GM18858 (cell line): Measurements from ENCODE around the gene PLXNA2.
A peak's percentile ranks its signal among the peaks of the same experiment; 100 is the strongest.

Experiments
- ATAC-seq: cut with Tn5 transposase; IDR thresholded peaks from one replicate; pipeline ENCODE4 v1.9.1; 2021; ENCODE audit not compliant: unreplicated experiment

PLXNA2 gene

DNA sequence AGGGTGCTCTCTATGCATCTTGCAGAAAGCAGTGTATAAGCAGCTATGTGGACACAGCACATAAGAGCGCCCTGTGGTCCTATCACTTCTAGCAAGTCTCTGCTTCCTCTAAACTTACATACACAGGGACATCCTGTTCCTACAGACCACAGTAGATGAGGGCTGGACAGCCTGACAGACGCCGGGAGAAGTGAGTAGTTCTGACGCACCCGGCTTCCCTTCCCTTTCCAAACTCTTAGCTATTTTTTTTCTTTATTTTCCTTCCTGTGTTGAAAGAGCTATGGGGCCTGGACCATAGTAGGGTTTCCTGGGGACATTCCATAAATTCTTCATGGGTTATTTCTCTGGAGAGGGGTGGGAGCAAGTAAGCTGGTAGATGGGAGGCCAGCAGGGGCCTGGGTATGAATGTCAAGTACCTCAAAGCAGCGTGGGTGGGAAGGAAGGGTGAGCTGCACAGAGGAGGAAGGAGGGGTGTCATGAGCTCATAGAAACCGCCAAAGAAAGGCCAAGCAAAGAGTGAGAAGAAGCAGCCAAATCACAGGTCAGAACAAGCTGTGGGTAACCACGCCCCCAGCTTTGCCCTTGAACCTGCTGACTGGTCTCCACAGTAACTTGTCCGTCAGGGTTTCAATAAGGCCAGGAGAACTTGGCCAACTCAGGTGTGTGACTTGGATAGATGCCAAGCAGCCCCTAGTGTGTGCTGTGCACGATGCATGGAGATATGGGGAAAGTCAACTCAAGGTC lies 36.6 kb downstream of the PLXNA2 start:
- ATAC-seq, result no peak

DNA sequence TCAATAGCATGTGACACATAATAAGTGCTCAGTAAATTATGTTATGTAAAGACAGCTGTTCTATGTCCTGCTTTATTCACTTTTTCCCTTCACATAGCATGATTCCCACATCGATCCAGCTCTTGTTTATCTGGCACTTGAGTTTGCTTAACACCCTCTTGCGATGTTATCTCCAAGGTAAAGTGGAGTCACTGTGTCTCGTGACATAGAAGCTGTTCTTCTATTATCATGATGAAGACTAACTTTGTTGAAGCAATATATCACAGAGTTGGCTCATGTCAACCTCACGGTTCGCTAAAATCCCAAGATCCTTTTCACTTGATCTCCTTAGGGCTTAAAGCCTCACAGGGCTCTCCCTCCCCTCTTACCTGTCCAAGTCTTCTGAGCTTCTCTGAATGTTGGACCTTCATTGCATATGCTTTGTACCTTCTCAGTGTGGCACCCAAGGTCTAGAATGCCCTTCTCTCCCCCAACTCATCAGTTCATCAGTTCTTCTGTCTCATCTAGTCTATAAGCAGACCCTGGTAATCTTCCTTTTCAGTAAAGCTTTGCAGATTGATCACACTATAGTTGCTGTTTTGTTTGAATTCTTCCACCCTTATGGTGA lies 38.0 kb downstream of the PLXNA2 start:
- ATAC-seq, result no peak

DNA sequence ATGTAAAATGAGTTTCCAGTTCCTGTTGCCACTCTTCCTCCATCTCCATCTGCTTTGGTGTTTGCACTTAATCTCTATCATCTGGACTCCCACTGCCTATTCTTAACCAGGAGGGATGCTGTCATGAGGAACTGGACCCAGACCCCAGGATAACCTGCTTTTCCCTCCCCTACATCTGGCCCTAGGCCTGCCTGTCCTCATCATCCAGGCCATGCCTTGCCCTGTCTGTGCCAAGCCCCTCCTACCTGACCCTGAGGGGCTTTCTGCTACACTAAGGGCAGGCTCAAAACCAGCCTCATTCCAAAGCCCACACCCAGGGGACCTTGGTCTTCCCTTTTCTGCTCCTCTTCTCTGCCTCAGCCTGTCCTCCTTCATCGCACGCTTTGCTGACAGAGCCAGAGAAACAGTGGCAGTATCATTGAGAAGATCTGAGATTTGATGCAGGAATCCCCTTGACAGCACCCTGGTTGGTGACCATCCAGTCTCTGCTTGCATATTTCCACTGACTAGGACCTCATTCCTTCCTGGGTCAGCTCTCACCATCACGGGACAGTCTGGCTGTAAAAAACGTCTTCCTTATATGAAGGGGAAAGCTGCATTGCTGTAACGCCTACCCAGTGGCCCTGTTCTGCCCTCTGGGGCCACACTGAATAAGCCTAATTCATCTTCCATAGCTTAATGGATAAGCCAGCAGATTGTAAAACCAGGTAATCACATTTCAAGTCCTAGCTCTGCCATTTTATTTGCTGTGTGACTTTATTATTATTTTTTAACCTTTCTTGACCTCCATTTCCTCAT lies 38.8 kb downstream of the PLXNA2 start:
- no peak for ATAC-seq

DNA sequence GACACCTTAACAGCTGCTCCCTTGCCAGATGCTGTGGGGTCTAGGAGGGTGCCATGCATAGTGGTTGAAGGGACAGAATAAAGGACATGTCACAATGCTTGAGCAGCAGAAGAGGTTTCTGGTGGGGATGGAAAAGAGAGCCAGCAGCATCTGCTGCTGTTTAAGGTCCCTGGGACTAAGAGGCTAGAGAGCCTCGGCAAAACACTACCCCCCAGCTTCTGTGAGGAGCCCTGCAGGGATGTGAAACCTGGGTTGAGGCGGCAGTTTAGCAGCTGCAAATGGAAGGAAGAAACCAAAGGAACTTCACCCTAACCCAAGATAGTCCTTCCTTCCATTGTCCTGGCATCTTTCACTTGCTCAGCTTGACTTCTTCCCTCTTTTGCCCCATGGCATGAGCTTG lies 39.4 kb downstream of the PLXNA2 start:
- ATAC-seq, result no peak

DNA sequence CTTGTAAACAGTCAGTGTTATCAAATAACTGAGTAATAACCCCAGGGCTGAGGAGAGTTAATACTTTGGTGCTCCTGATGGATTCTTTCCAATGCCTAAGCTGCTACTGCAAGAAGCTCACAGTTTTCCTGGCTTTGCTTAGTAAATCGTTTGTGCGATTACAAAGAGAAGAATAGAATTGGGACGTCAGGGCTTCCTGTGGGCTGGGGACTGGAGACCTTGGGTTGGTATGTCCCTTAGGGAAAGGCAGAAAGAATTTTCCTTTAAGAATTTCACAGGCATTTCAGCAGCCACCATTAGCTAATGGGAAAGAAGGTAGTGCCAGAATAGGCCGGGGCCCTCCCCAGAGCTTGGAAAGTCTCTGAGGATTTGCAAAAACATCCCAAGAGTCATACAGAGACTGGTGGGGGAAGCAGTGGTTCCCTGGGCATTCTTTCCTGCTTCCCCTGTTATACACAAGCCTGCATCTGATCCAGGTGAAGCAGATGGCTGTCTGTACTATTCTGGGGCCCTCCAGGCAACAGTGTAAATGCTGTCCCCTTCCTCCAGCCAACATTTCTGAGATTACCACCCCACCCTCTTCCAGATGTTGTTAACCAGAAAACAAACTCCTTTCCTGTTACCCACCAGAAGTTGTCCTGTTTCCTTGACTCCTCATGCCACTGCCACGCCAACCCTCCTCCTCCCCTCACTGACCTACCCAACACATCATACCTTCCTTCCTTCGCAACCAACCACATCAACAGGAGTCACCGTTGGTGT lies 40.2 kb downstream of the PLXNA2 start:
- ATAC-seq, result no peak

DNA sequence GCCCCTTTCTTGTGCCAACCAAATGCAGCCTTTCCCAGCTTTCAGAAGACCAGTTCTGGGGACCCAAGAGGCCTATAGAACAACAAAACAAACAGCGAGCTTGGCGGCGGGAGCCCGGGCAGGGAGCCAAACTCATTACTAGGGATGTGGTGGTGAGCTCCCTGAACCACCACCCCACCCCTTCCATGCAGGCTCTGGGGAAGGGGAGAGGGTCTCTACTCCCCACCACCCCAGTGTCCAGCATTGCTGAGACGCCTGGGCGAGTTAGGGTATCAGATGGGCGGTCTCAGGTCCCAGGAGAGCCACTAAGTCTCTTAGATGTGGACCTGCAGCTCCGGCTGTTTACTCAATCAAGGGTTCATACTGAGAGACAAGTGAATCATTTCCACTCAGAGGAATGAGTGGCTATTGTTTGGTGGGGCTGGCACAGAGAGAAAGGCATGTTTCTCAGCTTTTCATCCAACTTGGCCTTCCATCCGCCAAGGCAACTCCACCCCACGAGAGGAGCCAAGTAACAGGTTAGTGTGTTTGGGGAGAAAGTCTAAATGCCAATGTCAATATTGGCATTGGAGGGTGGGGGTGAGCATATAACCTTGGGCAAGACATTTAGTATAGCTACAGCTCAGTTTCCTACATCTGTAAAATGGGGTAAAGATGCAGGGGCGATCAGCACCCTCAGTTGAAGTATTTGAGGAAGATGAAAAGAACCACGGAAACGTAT lies 40.9 kb downstream of the PLXNA2 start:
- no peak for ATAC-seq

DNA sequence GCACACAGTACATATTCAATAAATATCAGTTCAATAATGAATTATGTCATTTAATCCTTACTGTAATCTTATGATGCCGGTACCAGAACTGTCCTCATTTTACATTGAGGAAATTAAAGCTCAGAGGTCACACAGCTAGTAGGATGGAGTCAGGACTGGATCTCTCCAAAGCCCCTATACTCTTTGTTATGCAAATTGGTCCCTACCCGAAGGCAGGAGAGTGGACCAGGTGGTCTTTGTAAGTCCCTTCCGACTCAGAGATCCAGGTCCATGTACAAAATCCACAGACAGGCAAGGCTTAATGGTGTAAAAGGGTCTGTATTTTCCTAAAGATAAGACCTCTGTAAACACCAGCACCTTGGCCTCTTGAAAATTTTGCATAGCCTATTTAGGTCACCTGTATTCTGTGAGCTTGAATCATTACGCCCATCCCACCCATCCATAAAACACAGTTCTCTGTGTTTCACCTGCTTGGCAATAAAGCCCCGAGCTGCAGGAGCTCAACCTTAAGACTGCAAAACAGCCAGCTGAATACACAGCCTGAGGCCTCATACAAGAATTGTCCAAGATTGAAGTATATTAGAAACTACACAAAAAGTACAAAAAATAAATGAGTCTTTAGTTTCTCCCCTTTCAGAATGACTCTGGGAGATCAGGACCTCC lies 41.7 kb downstream of the PLXNA2 start:
- no peak for ATAC-seq

DNA sequence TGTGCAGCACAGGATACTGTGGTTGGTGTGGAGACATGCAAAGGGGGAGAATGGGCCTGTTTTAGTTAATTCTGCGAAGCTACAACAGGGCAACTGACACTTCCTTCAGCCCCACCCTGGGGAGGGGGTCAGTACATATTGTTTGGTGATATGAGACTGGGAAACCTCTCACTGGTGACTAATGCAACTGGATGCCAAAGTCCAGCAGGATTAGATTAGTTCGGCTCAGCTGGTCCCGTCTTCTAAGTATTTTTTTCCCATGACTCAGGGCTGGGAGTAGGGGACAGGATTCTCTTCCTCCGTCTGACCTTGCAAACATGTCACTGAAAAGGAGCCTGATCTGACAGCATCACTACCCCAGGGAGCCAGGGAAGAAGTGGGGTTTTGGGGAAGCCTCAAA lies 43.0 kb downstream of the PLXNA2 start:
- no peak for ATAC-seq

DNA sequence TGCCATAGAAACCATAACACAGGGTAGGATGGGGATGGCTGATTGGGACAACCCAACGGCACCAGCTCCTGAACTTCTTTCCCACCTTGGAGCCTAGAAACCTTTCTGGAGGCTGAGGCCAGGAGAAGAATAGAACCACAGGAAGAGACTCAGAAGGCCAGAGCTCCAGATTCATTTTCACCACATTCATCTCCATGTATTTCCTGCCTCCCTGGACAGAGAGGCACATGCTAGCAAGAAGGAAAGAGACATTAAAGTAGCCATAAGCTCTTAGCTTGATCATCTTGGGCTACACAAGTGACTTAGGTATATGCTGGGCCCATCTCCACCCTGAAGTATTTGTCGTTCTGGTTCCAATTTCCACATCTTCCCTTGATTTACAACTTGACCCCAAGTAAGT lies 44.1 kb downstream of the PLXNA2 start:
- no peak for ATAC-seq

DNA sequence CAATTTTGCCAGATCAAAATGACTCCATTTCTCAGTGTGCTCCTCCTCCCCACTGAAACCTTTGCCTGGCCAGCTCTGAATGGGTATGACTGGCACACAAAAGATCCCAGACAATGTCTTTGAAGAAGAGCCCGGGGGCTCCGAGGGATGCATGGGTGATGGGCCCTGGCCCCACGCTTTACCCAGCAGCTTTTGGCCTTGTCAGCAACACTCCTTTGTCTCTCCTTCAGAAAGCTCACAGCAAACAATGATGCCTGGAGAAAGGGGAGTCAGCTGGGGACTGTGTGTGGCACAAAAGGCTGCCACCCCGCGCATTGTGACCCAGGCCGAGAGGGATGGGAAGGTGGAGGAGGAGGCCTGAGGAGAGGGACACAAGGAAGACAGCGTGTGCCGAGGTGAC lies 45.9 kb downstream of the PLXNA2 start:
- ATAC-seq, result no peak

DNA sequence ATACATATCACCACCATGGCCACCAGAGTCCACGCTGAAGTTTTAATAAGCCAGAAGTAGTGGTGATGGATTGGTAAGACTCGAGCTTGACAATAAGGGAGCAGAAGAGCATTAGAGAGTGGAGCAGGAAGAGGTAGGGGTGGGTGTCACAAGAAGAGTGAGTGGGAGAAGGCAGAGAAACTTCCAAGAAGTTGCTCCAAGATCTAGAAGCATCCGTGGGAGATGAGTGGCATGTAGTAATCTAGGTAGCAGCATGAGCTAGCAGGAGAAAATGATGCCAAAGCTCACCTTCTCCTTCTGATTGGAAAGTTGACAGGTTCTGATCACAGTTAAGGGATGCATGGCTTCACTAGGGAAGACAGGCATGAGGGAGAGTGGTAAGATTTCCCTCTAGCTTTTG lies 49.2 kb downstream of the PLXNA2 start:
- ATAC-seq, result no peak

DNA sequence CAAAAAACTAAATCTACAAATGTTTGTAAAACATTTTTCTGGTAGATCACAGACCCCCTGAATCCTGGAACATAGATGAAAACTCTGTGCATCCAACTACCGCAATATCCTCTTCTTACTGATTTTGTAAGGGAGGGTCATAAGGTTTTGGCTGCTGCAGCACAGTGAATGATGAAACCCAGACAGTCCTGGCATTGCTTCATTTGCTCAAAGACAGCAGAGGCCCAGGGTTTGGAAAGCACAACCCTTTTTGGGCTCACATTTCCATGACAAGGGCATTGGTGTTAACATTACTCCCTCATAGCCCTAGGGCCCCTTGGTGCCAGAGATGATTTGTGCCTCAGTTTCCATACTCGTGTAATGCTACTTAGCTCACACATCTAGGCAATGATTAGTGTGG lies 51.2 kb downstream of the PLXNA2 start:
- ATAC-seq, result no peak

DNA sequence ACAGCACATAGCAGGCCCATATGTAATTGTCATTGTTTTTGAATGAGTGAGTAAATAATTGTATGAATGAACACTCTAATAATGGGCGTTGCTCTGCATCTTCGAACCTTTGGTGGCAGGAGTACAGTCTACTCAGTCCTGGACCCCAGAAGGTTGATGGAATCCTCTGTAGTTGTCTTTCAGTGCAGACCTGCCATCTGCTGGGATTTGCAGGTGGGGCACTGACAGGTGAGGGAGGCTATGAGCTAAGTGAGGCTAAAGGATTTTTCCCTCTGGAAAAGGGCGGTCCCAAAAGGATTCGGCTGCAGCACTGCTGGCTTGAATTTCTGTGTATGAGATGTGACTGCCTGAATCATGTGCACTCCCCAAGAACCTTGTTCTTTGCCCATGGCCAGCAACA lies 53.4 kb downstream of the PLXNA2 start:
- no peak for ATAC-seq

DNA sequence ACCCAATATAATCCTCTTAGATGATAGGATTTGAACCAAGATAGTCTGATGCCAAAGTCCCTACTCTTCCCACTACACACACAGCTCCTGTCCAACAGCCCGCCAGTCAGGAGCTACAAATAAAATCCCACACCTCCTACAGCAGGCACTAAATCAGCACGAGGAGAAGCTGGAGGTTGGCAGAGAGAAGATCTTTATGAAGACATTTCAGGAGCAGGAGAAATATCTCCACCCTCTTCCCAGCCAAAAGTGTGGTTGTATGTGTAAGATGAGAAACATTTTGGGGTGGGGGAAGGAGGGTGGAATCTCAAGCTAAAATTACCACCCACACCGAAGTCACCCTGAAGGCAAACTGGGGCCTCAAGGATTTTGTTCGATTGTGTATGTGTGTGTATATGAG lies 54.5 kb downstream of the PLXNA2 start:
- ATAC-seq, result no peak

DNA sequence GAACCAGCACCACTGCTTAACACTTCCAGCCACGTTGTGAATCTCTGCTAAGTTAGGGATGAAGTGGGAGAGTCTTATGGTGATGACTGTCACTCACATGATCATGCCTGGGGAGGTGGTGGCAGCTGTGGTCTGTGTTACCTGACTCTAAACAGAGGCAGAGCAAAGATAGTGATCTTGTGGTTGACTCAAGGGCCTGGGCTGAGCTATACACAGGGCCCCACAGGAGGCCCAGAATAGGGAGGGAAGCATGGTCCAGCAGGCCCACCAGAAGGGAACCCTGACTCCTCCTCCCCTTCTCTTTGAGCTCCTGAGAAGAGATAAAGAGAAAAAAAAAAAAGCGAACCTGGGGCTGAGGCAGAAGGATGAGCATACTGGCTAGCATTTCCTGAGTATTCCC lies 55.0 kb downstream of the PLXNA2 start:
- ATAC-seq, result no peak

DNA sequence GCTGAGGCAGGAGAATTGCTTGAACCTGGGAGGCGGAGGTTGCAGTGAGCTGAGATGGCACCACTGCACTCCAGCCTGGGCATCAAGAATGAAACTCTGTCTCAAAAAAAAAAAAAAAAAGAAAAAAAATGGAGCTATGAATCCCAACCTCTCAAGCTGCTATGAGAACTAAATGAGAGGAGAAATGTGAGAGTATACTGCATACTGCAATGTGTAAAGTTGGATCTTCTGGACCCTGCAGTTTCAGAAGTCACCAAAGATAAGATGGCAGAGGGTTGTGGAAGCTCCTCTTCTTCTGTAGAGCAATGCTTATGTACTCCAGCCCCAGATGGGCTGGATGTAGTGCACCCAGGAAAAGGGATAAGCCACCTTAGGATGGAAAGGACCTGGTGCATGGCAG lies 55.6 kb downstream of the PLXNA2 start:
- no peak for ATAC-seq

DNA sequence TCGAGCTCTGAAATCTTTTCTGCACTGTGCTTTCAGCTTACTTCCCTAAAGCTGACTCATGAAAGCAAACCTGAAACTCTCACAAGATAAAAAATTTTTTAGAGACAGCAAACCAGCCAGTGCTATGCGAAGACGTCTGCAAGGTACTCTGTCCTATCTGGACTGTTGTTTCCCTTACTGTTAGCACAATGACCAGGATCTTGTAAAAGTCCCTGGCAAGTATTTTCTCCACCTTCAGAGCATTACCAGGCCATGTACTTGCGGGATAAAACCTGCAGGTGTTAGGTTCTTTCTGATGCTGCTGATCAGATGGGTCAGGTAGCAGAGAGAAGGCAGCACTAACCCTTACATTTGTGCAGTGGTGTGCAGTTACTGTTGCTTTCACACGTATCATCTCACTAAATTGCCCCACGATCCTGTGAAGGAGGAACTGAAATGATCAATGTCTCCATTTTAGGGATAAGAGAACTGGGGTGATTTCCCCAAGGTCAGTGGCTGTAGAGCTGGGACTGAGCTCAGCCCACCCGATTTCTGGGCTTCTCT lies 56.6 kb downstream of the PLXNA2 start:
- ATAC-seq, result peak; percentile 72

DNA sequence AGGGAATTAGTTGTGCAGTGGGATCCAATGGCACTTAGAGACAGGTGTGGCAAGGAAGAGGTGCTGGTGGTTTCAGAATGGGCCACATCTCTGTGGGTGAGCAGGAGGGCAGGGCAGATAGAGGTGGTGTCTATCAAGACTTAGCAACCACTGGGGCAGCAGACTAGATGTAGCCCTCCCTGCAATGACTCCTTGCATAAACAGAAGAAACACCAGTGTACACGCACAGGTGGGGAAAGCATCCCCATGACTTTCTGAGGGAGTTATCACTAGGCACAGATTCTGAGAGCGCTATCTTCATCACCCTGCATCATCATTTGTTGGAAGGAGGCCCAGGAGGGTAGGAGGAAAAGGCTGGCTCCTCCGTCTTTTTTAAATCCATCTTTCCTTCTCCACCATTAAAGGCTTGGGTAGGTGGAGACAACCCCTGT lies 58.4 kb downstream of the PLXNA2 start:
- no peak for ATAC-seq

DNA sequence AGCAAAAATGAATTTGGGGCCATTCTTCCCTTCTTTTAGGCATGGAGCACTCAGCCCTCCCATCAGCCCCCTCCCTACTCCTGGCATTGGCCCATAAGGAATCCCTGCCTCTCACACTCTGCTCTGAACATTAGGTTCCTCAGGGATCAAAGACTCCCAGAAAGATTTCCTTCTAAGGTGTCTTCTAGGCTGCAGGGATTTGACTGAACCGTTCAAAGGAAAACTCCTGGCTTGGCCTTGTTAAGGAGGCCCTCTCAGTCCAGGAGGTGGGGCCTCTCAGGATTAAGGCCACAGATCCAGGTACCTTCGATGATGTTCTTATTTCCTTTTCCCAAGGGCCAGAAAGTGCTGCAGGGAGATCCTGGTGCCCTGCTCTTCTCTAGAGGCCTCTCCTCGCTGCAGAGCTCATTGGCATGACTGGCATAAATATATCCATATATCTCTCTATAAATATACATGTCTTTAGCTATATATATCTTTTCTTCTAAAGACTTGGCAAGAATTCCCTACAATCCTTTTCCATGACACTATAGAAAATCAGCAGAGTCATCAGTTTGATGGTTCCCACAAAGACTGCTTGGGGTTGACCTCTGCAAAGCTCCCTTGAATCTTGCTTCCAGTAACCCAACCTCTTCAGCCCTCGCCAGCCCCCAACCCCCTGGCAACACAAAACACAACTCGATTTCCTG lies 59.1 kb downstream of the PLXNA2 start:
- ATAC-seq, result no peak
